NCI-H2171 (cell line): Measurements from ENCODE around the gene TNKS2.

Experiments used
- DNase-seq: peaks from one replicate; lab custom pipeline; 2025; lab: John Stamatoyannopoulos, UW

TNKS2 gene

GRCh38 chr10:91908337-91909116, 110.3 kb downstream of the TNKS2 start:
- peak; percentile 41 for DNase-seq

DNA sequence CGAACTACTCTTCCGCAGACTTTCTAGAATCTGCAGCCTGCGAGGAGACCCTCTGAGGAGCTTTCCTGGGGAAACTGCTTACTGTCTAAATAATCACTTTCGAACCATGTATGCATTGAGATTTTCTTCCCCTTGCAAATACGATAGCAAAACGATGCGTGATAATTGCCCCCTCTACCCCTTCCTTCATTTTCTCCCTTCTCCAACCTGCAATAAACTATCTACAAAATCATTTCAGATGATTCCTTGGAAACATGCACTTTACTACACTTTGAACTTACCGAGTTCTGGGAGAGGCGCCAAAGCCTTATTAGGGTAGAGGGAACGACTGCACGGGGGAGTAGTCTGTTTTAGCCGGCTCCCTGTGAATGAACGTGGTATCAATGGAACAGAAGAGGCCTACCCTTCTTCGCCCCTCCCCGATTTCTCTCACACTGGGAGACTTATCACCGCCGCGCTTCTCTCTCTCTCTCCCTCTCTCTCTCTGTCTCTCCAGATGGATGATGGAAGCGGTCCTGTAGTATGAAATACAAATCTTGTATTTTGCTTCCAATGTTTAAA, 111.0 kb downstream of the TNKS2 start, which contains the start of gene FGFBP3:
Gene FGFBP3, minus strand, starts transcription at position 370 of the 561 bp plus-strand sequence. CDS start 517 bp downstream, outside the sequence.
- peak; percentile 65 for DNase-seq

GRCh38 chr10:91910467-91910866, 112.2 kb downstream of the TNKS2 start:
- no peak for DNase-seq
